GM12873 (cell line): ENCODE results near the gene FLVCR2.

Source experiments
- CTCF ChIP-seq: IDR thresholded peaks from 2 replicates; pipeline ENCODE4 v1.5.1; 2012; ENCODE audit warnings: low read depth, mild to moderate bottlenecking, moderate library complexity, low read length, control low read depth; ENCODE audit not compliant: insufficient read depth; ENCODE audit errors: missing control alignments

The FLVCR2 gene

DNA sequence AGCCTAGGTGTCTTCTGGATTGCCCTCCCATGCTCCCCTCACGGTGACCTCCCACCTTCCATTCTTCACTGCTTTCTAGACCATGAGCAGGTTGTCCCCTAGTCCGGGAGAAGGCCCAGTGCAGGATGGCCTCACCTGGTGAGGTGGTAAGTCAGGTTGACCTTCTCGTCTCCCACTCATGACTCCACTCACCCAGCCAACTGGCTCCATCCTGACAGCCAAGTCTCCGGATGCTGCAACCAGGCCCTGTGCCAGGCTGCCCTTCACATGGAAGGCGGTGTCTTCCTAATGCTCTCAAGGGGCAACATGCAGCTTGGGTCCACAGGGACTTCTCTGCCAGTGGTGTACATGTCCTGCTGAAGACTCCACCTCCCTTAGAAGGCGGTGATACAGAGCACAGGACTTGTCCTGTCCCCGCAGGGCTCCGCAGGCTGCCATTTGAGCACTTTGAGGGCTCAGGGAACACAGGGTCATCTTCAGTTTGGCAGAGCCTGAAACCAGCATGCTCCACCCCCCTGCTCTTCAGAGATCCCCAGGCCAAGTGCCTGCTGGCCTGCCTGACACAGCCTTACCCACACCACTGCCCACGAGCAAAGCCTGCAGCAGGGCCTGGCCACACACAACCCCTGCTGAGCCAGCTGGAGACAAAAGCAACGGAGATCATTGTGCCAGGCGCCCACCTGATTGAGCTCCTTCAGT is 30.7 kb upstream of the FLVCR2 start:
- no peak for TF ChIP-seq CTCF

GRCh38 chr14:75548544-75548943 is 29.9 kb upstream of the FLVCR2 start:
- no peak for TF ChIP-seq CTCF

- no peak for TF ChIP-seq CTCF
Observed at GRCh38 chr14:75549169-75549568, 29.3 kb upstream of the FLVCR2 start.

- TF ChIP-seq CTCF, result no peak
Observed at GRCh38 chr14:75551021-75551420, 27.4 kb upstream of the FLVCR2 start.

DNA sequence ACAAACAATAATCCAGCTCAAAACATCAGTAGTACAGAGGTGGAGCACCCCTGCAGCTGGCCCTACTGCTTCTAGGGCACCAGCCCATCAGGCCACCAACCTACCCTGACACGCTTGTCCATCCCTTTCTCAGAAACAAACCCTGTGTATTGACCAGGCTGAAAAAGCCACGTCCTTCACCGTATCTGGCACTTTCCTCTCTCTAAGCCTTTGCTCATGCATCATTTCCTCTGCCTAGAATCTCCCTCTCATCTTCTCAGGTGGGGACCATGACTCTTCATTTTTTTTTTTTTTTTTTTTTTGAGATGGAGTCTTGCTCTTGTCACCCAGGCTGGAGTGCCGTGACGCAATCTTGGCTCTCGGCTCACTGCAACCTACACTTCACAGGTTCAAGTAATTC is 25.3 kb upstream of the FLVCR2 start:
- TF ChIP-seq CTCF, result no peak

DNA sequence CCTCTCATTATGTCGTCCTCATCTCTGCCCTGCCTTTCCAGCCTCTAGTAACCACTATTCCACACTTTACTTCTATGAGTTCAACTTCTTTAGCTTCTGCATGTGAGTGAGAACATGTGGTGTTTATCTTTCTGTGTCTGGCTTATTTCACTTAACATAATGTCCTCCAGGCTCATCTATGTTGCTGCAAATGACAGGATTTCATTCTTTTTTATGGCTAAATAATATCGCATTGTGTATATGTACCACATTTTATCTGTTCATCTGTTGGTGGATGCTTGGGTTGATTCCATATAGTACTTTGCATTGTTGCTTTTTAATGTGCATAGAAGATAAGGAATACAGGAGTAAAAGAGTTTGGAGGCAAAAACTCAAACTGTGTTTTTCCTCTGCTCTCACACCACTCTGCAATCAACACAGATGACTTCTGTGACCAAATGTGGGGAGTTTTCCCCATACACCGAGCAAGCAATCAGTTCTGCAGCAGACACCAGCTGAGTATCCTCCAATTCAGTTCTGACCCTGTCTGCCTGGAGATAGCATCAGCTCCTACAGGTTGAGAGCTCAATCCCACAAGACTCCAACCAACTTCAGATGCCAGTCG is 24.6 kb upstream of the FLVCR2 start:
- no peak for TF ChIP-seq CTCF

GRCh38 chr14:75554482-75554881 is 23.9 kb upstream of the FLVCR2 start:
- TF ChIP-seq CTCF, result no peak
